ENCODE results near the gene ELOVL7.

- TF ChIP-seq, protein P1, sequence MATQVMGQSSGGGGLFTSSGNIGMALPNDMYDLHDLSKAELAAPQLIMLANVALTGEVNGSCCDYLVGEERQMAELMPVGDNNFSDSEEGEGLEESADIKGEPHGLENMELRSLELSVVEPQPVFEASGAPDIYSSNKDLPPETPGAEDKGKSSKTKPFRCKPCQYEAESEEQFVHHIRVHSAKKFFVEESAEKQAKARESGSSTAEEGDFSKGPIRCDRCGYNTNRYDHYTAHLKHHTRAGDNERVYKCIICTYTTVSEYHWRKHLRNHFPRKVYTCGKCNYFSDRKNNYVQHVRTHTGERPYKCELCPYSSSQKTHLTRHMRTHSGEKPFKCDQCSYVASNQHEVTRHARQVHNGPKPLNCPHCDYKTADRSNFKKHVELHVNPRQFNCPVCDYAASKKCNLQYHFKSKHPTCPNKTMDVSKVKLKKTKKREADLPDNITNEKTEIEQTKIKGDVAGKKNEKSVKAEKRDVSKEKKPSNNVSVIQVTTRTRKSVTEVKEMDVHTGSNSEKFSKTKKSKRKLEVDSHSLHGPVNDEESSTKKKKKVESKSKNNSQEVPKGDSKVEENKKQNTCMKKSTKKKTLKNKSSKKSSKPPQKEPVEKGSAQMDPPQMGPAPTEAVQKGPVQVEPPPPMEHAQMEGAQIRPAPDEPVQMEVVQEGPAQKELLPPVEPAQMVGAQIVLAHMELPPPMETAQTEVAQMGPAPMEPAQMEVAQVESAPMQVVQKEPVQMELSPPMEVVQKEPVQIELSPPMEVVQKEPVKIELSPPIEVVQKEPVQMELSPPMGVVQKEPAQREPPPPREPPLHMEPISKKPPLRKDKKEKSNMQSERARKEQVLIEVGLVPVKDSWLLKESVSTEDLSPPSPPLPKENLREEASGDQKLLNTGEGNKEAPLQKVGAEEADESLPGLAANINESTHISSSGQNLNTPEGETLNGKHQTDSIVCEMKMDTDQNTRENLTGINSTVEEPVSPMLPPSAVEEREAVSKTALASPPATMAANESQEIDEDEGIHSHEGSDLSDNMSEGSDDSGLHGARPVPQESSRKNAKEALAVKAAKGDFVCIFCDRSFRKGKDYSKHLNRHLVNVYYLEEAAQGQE (IDR thresholded peaks at IDR 0.05; ENCODE audit: insufficient read depth in 1 of 2, low read depth in 2 of 2, low read length in 2 of 2), result no peak
- TF ChIP-seq SIN3A (IDR thresholded peaks at IDR 0.05; ENCODE audit: borderline replicate concordance, insufficient read depth, low read length), result no peak
- no peak for TF ChIP-seq POLR2AphosphoS5 (IDR thresholded peaks at IDR 0.05; ENCODE audit: low read depth, low read length)
Observed at GRCh38 chr5:60893521-60893920, 49.5 kb upstream of the ELOVL7 start.
